Neural progenitor cell (in vitro differentiated cells): Measurements from ENCODE around the gene KHDC3L.
"Not testable (repeated sequence)": the region's sequence is repeated elsewhere in the genome, so short reads cannot be mapped to it uniquely, and the experiment has no call there.

Source experiments
- EZH2 ChIP-seq: fragments of 200-600 bp; sonication (generic); IDR thresholded peaks from 2 replicates; pipeline ENCODE4 v1.6.1; 2017; ENCODE audit warnings: antibody characterized with exemption, mild to moderate bottlenecking, moderate library complexity
- EZH2phosphoT487 ChIP-seq: fragments of 200-600 bp; sonication (generic); IDR thresholded peaks from 2 replicates; pipeline ENCODE4 v1.6.1; 2017; ENCODE audit warnings: antibody characterized with exemption
- TF ChIP-seq, protein P1 (sequence below): fragments of 200-600 bp; sonication (generic); IDR thresholded peaks from 2 replicates; pipeline ENCODE4 v1.5.1; 2017; ENCODE audit warnings: antibody characterized with exemption, mild to moderate bottlenecking

DNA sequence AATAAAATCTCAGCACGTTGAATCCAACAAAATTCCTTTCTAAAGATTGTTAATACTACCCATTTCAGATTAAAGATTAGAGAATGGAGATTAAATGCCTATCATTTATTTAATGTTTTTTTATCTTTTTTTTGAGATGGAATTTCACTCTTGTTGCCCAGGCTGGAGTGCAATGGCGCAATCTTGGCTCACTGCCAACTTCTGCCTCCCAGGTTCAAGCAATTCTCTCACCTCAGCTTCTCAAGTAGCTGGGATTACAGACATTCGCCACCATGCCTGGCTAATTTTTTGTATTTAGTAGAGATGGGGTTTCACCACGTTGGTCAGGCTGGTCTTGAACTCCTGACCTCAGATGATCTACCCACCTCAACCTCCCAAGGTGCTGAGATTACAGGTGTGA, 29.7 kb downstream of the KHDC3L start:
- TF ChIP-seq, protein P1, sequence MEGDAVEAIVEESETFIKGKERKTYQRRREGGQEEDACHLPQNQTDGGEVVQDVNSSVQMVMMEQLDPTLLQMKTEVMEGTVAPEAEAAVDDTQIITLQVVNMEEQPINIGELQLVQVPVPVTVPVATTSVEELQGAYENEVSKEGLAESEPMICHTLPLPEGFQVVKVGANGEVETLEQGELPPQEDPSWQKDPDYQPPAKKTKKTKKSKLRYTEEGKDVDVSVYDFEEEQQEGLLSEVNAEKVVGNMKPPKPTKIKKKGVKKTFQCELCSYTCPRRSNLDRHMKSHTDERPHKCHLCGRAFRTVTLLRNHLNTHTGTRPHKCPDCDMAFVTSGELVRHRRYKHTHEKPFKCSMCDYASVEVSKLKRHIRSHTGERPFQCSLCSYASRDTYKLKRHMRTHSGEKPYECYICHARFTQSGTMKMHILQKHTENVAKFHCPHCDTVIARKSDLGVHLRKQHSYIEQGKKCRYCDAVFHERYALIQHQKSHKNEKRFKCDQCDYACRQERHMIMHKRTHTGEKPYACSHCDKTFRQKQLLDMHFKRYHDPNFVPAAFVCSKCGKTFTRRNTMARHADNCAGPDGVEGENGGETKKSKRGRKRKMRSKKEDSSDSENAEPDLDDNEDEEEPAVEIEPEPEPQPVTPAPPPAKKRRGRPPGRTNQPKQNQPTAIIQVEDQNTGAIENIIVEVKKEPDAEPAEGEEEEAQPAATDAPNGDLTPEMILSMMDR = not testable (repeated sequence)
- TF ChIP-seq EZH2, EZH2phosphoT487: not testable (repeated sequence)
